Neural cell (in vitro differentiated cells): Measurements from ENCODE around the gene MAML2.

Source experiments
- TAF1 ChIP-seq: IDR thresholded peaks from 2 replicates; pipeline ENCODE4 v1.6.1; 2012; ENCODE audit warnings: low read depth
- TF ChIP-seq, protein P1 (sequence below): fragments of 450-650 bp; IDR thresholded peaks from 2 replicates; pipeline ENCODE4 v1.5.1; 2014; ENCODE audit warnings: antibody characterized with exemption, mild to moderate bottlenecking, moderate library complexity; ENCODE audit not compliant: poor library complexity, severe bottlenecking

DNA sequence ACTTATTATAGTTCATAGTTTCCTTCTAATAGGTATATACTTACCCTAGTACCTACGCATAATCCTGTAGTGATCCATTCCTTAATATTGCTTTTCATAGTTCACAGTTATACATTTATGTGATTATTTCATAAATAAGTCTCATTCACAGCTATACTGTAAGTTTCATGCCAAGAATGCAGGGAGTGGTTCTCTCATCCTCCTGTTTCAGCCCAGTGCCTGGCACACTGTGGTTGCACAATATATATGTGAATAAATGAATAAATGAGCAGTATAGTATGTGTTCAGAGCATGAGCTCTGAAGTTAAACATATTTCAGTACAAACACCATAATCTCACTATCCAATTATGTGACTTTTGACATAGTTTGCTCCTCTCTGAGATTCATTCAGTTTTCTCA, 115.8 kb downstream of the MAML2 start:
- TF ChIP-seq, protein P1, sequence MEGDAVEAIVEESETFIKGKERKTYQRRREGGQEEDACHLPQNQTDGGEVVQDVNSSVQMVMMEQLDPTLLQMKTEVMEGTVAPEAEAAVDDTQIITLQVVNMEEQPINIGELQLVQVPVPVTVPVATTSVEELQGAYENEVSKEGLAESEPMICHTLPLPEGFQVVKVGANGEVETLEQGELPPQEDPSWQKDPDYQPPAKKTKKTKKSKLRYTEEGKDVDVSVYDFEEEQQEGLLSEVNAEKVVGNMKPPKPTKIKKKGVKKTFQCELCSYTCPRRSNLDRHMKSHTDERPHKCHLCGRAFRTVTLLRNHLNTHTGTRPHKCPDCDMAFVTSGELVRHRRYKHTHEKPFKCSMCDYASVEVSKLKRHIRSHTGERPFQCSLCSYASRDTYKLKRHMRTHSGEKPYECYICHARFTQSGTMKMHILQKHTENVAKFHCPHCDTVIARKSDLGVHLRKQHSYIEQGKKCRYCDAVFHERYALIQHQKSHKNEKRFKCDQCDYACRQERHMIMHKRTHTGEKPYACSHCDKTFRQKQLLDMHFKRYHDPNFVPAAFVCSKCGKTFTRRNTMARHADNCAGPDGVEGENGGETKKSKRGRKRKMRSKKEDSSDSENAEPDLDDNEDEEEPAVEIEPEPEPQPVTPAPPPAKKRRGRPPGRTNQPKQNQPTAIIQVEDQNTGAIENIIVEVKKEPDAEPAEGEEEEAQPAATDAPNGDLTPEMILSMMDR = no peak
- TF ChIP-seq TAF1 = no peak
